ENCODE results near the gene CD36. TPM values are rescaled to one million over a fixed set of nuclear protein-coding genes. Genes with fewer than 3 reads are reported as not detected.
A peak's percentile ranks its signal among the peaks of the same experiment; 100 is the strongest.

Gene CD36
- total RNA-seq, 6 experiments from 2014 or later, result 0.74 to 3.5 (median 1.1) TPM

DNA sequence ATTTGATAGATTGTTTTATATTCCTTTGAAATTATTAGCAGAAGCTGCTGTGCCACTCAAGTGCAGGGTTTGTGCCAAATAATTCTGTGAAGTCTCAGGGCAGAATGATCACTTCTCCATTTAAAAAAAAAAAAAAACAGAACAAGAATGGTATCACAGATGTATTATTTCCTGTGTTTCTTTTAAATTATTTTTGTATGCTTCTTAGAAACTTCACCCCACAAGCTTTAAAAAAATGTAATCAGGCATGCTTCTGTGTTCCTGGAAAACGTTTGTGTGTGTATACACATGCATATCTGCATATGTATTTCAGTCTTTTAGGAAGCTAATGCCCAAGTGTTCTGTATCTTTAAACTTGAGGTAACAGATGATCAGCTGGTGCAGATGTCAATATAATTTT is 6.3 kb upstream of the CD36 start:
- no peak for DNase-seq
- no peak overlapping the region for H3K27ac Mint-ChIP-seq
- H3K36me3 Mint-ChIP-seq (ENCODE audit: low read depth), result no peaks in the 10 kb centered on the region
- TF ChIP-seq, protein P1, sequence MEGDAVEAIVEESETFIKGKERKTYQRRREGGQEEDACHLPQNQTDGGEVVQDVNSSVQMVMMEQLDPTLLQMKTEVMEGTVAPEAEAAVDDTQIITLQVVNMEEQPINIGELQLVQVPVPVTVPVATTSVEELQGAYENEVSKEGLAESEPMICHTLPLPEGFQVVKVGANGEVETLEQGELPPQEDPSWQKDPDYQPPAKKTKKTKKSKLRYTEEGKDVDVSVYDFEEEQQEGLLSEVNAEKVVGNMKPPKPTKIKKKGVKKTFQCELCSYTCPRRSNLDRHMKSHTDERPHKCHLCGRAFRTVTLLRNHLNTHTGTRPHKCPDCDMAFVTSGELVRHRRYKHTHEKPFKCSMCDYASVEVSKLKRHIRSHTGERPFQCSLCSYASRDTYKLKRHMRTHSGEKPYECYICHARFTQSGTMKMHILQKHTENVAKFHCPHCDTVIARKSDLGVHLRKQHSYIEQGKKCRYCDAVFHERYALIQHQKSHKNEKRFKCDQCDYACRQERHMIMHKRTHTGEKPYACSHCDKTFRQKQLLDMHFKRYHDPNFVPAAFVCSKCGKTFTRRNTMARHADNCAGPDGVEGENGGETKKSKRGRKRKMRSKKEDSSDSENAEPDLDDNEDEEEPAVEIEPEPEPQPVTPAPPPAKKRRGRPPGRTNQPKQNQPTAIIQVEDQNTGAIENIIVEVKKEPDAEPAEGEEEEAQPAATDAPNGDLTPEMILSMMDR (IDR thresholded peaks at IDR 0.05), result no peak
- H3K9me3 Mint-ChIP-seq, result no peaks in the 10 kb centered on the region
- H3K4me1 Mint-ChIP-seq (ENCODE audit: low read depth), result peaks cover 57% of the 10 kb centered on the region
- H3K27me3 Mint-ChIP-seq (ENCODE audit: insufficient read depth), result no peaks in the 10 kb centered on the region; the same call in 1 of the 2 replicates
- no peak overlapping the region for H3K4me3 Mint-ChIP-seq

DNA sequence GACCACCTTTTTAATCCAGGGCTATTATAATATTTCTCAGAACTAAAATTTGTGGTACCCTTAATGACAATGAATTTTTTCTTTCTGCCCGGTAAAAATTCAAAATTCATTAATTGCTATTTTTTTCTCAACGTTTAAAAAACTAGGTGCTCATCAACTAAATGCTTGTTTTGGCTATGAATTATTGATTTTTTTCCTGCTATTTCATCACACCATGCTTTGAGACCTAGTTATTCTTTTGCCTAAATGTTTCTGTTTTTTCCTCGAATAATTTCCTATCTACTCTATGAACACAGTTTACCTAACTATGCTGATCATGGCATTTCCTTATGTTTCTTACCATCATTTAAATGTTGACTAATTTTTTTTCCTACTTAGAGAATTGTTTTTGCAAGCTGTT is 5.6 kb upstream of the CD36 start:
- peaks cover 64% of the 10 kb centered on the region for H3K4me1 Mint-ChIP-seq (ENCODE audit: low read depth)
- DNase-seq, result no peak
- no peak overlapping the region for H3K4me3 Mint-ChIP-seq
- H3K9me3 Mint-ChIP-seq, result no peaks in the 10 kb centered on the region
- TF ChIP-seq, protein P1 (IDR thresholded peaks at IDR 0.05), result no peak
- H3K27ac Mint-ChIP-seq, result no peak overlapping the region
- no peaks in the 10 kb centered on the region for H3K36me3 Mint-ChIP-seq (ENCODE audit: low read depth)
- H3K27me3 Mint-ChIP-seq (ENCODE audit: insufficient read depth), result no peaks in the 10 kb centered on the region; the same call in 1 of the 2 replicates

DNA sequence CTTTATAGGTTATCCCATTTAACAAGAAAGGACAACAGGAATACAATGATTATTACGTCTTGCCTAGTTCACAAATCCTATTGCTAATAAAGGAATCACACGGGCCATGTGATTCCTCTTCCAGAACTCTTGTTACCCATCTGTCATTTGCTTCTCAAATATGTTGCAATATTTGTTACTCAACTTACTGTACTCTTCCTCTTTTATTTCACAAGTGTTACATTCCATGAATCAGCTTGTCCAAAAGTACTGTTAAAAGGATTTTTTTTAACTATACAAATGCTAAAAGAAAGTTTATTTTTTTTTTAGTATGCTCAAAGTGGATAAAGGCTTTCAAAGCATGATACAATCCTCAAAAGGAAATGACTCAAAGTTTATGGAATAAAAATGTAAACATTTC is 3.9 kb upstream of the CD36 start:
- H3K27ac Mint-ChIP-seq, result peak overlapping the region; percentile 60
- peaks cover 65% of the 10 kb centered on the region for H3K4me1 Mint-ChIP-seq (ENCODE audit: low read depth)
- H3K27me3 Mint-ChIP-seq (ENCODE audit: insufficient read depth), result no peaks in the 10 kb centered on the region
- DNase-seq, result peak; percentile 83
- TF ChIP-seq, protein P1 (IDR thresholded peaks at IDR 0.05), result no peak
- peak overlapping the region; percentile 44 for H3K4me3 Mint-ChIP-seq
- no peaks in the 10 kb centered on the region for H3K9me3 Mint-ChIP-seq
- H3K36me3 Mint-ChIP-seq (ENCODE audit: low read depth), result peaks cover 1% of the 10 kb centered on the region; the same call in 1 of the 2 replicates

DNA sequence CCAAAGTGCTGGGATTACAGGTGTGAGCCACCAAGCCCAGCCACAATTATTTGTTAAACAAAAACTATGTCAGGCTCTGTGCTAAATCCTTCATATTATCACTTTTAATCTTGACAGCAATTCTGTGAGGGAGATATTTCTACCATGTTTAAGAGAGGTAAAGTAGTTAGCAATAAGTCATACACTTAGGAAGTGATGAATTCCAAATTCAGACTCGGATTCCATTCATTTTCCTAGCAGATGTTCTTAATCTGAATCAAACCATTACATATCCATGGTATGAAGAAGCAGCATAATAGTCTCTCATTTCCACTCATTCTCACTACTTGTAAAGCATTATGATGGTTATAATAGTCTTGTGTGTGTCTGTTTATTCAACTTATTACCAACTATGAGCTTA is 2.9 kb upstream of the CD36 start:
- Mint-ChIP-seq H3K4me3 (peak overlapping the region; percentile 23), H3K4me1 (ENCODE audit: low read depth) (peaks cover 74% of the 10 kb centered on the region), H3K9me3 (no peaks in the 10 kb centered on the region), H3K27ac (peak overlapping the region; percentile 60), H3K36me3 (ENCODE audit: low read depth) (peaks cover 7% of the 10 kb centered on the region), H3K27me3 (ENCODE audit: insufficient read depth) (no peaks in the 10 kb centered on the region)
- peak; percentile 33 for DNase-seq
- TF ChIP-seq, protein P1 (IDR thresholded peaks at IDR 0.05), result no peak

DNA sequence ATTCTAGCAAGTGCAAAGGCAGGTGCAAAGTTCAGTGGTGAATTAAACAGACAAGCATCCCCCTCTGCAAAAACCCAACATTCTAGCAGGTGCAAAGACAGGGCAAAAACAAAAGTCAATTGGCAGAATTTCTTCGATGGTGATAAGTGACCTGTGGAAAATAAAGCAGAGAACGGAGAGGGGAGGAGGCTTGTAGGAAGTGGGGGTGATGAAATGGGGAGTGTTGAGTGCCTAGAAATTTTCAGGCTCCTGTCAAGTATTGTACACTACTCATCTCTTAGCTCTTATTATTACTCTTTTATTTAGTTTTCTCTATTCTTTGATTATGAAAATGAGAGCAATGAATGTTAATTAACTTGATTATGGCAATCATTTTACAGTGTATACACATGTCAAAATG is 2.4 kb upstream of the CD36 start:
- H3K4me1 Mint-ChIP-seq (ENCODE audit: low read depth), result peaks cover 74% of the 10 kb centered on the region

More for the DNA sequence above, 2.4 kb upstream of the CD36 start:
- Mint-ChIP-seq H3K27me3 (ENCODE audit: insufficient read depth) (no peaks in the 10 kb centered on the region), H3K27ac (peak overlapping the region; percentile 60), H3K4me3 (peak overlapping the region; percentile 23), H3K9me3 (no peaks in the 10 kb centered on the region), H3K36me3 (ENCODE audit: low read depth) (peaks cover 7% of the 10 kb centered on the region)
- TF ChIP-seq, protein P1 (IDR thresholded peaks at IDR 0.05), result no peak
- DNase-seq, result no peak

Data from HFFc6 (cell line).